ENCODE data around the gene NFATC2. TPM values are rescaled to one million over a fixed set of nuclear protein-coding genes. Genes with fewer than 3 reads are reported as not detected.

NFATC2 gene
- total and polyA plus RNA-seq, 12 donors: 0.61 to 7.7 (median 4.0) TPM

- Histone ChIP-seq H3K4me1 (replicated peaks in 1 of 2) (peaks cover 0 to 16% of the 10 kb centered on the region in 2 donors), H3K27me3 (no peaks in the 10 kb centered on the region), H3K4me3 (no peak overlapping the region), H3K27ac (no peak overlapping the region), H3K9me3 (replicated peaks in 1 of 3) (no peaks in the 10 kb centered on the region), H3K36me3 (replicated peaks in 1 of 2) (no peaks in the 10 kb centered on the region)
- TF ChIP-seq POLR2A (IDR thresholded peaks at IDR 0.05) (no peak), CTCF (IDR thresholded peaks at IDR 0.05) (no peak)
- intact Hi-C loops (cut with DNase I): no loop called here
- peak in 6 of 7 donors; percentile 38 to 64 (median 44) for DNase-seq
- WGBS, 4 donors: 35 to 59% (median 57%) methylated on average over 6 to 10 of the region's 10 CpGs
Observed at GRCh38 chr20:51446656-51447055, 95.9 kb downstream of the NFATC2 start.

GRCh38 chr20:51446230-51446629 is 96.3 kb downstream of the NFATC2 start:
- H3K4me1 ChIP-seq (replicated peaks in 1 of 2): peaks cover 0 to 16% of the 10 kb centered on the region in 2 donors
- H3K27me3 ChIP-seq: no peaks in the 10 kb centered on the region
- no peaks in the 10 kb centered on the region for H3K9me3 ChIP-seq (replicated peaks in 1 of 3)
- H3K36me3 ChIP-seq (replicated peaks in 1 of 2): no peaks in the 10 kb centered on the region
- TF ChIP-seq CTCF (IDR thresholded peaks at IDR 0.05) (no peak), POLR2A (IDR thresholded peaks at IDR 0.05) (no peak)
- DNase-seq: no peak
- intact Hi-C loops (cut with DNase I): no loop called here
- 55 to 67% (median 59%) methylated on average over 2 of the region's 2 CpGs for WGBS, 4 donors
- H3K4me3 ChIP-seq: no peak overlapping the region
- H3K27ac ChIP-seq: no peak overlapping the region

DNA sequence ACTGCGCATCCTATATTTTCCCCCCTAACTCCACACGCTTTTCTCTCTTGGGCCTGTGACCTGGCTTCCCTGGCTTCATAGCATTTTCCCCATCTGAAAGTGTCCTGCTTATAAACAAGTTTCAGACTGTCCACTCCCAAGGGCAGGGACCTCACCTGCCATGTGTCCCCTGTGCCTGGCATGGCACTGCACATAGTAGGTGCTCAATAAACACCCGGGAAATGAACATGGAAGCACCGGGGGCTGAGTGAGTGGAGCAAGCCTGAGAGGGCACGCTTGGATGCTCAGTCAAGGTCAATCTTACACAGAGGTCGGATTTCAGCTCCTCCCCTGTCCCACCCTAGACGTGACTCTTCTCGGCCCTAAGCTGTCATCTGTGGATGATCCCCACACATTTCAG is 96.9 kb downstream of the NFATC2 start:
- Histone ChIP-seq H3K27ac (no peak overlapping the region), H3K4me1 (replicated peaks in 1 of 2) (peaks cover 0 to 16% of the 10 kb centered on the region in 2 donors)
- 63 to 70% (median 67%) methylated on average over 6 to 8 of the region's 8 CpGs for WGBS, 4 donors

DNA sequence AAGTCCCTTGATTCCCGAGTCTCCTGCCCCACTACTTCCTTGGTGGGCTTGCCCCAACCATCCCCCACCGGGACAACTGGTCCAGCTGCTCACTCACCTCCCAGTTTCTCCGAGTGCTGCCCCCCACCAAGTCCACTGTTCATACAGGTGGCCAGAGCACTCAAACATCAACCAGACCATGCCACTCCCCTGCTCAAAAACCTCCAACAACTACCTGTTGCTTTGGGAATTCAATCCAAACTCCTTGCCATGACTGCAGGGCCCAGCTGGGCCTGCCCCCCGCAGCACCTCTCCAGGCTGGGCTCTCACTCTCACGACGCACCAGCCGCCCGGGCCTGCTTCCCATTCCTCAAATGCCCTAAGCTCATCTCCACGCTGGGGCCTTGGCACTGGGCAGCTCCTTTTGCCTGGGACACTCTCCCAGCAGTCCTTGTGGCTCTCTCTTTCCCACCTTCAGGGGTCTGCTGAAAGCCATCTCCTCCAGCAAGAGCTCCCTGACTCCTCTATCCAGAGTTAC is 97.5 kb downstream of the NFATC2 start:
- 82 to 92% (median 90%) methylated on average over 9 of the region's 9 CpGs for WGBS, 4 donors
- H3K4me1 ChIP-seq (replicated peaks in 1 of 2): peaks cover 0 to 16% of the 10 kb centered on the region in 2 donors
- H3K36me3 ChIP-seq (replicated peaks in 1 of 2): no peaks in the 10 kb centered on the region
- no peak overlapping the region for H3K27ac ChIP-seq
- H3K9me3 ChIP-seq (replicated peaks in 1 of 3): no peaks in the 10 kb centered on the region
- no peaks in the 10 kb centered on the region for H3K27me3 ChIP-seq
- intact Hi-C loops (cut with DNase I): no loop called here
- no peak overlapping the region for H3K4me3 ChIP-seq
- TF ChIP-seq POLR2A (IDR thresholded peaks at IDR 0.05) (no peak), CTCF (IDR thresholded peaks at IDR 0.05) (no peak)
- no peak for DNase-seq

More for the DNA sequence above, 96.9 kb downstream of the NFATC2 start:
- intact Hi-C loops (cut with DNase I): no loop called here
- no peaks in the 10 kb centered on the region for H3K36me3 ChIP-seq (replicated peaks in 1 of 2)
- no peaks in the 10 kb centered on the region for H3K27me3 ChIP-seq
- H3K9me3 ChIP-seq (replicated peaks in 1 of 3): no peaks in the 10 kb centered on the region
- no peak for TF ChIP-seq CTCF (IDR thresholded peaks at IDR 0.05)
- no peak for TF ChIP-seq POLR2A (IDR thresholded peaks at IDR 0.05)
- DNase-seq: no peak
- no peak overlapping the region for H3K4me3 ChIP-seq
